BLaER1 (cell line): ENCODE results near the gene PFN3.

Experiments
- H3K27ac ChIP-seq: shearing (Covaris generic); formaldehyde crosslinking; 2 replicates; pipeline ENCODE4 v1.8.1; 2022
- H3K27me3 ChIP-seq: shearing (Covaris generic); formaldehyde crosslinking; 2 replicates; pipeline ENCODE4 v1.8.1; 2022
- H3K36me3 ChIP-seq: shearing (Covaris generic); formaldehyde crosslinking; 2 replicates; pipeline ENCODE4 v1.8.1; 2022
- H3K4me1 ChIP-seq: shearing (Covaris generic); formaldehyde crosslinking; 2 replicates; pipeline ENCODE4 v1.8.1; 2022
- H3K4me2 ChIP-seq: shearing (Covaris generic); formaldehyde crosslinking; 2 replicates; pipeline ENCODE4 v1.8.1; 2022
- H3K4me3 ChIP-seq: shearing (Covaris generic); formaldehyde crosslinking; 2 replicates; pipeline ENCODE4 v1.8.1; 2022
- H3K9ac ChIP-seq: shearing (Covaris generic); formaldehyde crosslinking; 2 replicates; pipeline ENCODE4 v1.8.1; 2022
- H3K9me3 ChIP-seq: shearing (Covaris generic); formaldehyde crosslinking; 2 replicates; pipeline ENCODE4 v1.8.1; 2022
- H4K20me1 ChIP-seq: shearing (Covaris generic); formaldehyde crosslinking; 2 replicates; pipeline ENCODE4 v1.8.1; 2022
- Cebpa-rat ChIP-seq: shearing (Covaris generic); IDR thresholded peaks from 2 replicates; pipeline ENCODE4 v1.8.1; 2022

The PFN3 gene

DNA sequence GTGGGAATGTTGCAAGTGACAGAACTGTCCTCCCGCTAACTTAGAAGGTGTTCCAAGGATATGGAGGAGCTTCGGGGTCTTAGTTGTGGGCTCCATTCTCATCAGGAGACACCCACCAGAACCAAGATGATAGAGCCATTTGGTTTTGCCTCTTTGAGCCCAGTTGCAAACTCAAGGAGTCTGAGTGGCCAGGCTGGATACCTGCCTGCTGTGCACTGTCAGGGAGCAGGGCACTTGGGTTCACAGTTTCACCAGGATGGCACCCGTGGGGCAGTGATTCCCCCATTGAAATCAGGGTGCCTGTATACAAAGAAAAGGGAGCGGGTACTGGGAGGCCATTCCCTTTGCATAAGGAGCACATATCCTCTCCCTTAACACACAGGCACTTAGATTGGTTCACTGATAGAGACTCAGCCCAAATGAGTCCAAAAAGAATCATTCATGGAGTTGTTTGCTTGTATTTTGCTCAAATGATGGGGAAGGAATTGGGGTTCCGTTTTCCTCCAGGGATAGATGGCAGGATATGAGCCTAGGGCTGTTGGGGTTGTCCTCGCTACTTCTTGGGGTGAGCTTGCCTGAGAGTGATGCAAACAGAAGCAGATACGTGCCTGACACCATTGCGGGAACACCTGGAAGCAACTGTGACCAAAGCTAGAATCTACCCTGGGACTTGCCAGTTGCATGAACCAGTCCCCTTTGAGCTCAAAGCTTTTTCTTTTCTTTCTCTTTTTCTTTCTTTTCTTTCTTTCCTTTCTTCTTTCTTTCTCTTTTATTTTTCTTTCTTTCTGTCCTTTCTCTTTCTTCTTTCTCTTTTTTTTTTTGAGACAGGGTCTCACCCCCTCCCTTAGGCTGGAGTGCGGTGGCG is 44.8 kb upstream of the PFN3 start:
- H3K27me3 ChIP-seq: no peaks in the 10 kb centered on the region
- H3K36me3 ChIP-seq: peaks cover 38% of the 10 kb centered on the region
- H3K9ac ChIP-seq: peak overlapping the region; percentile 89
- H3K4me3 ChIP-seq: peak overlapping the region; percentile 81
- peak overlapping the region; percentile 92 for H3K4me2 ChIP-seq
- H4K20me1 ChIP-seq: peaks cover 29% of the 10 kb centered on the region
- H3K27ac ChIP-seq: peak overlapping the region; percentile 93
- peaks cover 68% of the 10 kb centered on the region for H3K4me1 ChIP-seq
- no peaks in the 10 kb centered on the region for H3K9me3 ChIP-seq
- no peak for TF ChIP-seq Cebpa-rat

DNA sequence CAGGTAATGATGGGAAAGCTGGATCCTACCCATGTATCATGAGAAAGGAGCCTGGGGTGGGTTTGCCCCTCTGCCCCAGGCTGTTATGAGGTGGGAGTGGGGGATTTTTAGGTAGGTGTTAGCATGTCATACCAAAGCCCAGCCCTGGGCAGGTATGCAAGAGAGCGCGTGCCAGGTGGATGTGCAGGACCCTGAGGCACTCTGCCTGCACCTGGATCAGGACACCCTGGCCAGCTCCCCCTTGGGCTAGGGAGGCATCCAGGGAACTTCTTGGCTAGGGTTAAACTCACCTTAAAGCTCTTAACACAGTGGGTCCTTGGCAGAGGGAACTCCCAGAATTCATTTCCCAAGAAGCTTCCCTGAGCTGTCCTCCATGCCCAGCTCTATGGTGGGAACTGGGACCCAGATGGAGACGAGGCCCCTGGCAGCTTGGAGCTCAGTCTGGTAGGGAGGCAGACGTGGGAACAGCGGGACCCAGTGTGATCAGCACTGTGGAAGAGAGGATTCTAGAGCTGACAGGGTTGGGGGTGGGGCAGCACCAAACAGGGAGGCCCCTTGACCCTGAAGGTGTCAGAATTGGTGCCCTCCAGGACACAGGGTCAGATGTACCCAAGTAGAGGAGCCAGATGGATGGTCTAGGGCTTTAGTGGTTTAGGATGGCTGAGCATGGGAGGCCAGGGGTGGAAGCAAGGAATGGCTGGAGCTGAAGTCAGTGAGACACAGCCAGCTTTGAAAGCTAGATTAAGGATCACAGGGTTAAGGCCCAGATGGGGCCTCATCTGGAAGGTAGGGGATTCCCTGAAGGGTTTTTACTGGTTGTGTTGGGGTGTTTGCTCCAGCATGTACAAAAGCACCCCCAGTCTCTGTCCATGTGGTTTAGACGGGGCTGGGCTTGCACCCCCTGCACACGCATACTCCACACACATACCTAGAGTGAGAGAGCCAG is 43.9 kb upstream of the PFN3 start:
- Histone ChIP-seq H3K27ac (peak overlapping the region; percentile 93; the same call in 1 of the 2 replicates), H3K4me2 (peak overlapping the region; percentile 92), H3K4me3 (no peak overlapping the region), H3K9me3 (no peaks in the 10 kb centered on the region), H4K20me1 (peaks cover 20% of the 10 kb centered on the region), H3K27me3 (no peaks in the 10 kb centered on the region), H3K36me3 (peaks cover 46% of the 10 kb centered on the region), H3K4me1 (peaks cover 65% of the 10 kb centered on the region), H3K9ac (no peak overlapping the region)
- TF ChIP-seq Cebpa-rat: no peak

DNA sequence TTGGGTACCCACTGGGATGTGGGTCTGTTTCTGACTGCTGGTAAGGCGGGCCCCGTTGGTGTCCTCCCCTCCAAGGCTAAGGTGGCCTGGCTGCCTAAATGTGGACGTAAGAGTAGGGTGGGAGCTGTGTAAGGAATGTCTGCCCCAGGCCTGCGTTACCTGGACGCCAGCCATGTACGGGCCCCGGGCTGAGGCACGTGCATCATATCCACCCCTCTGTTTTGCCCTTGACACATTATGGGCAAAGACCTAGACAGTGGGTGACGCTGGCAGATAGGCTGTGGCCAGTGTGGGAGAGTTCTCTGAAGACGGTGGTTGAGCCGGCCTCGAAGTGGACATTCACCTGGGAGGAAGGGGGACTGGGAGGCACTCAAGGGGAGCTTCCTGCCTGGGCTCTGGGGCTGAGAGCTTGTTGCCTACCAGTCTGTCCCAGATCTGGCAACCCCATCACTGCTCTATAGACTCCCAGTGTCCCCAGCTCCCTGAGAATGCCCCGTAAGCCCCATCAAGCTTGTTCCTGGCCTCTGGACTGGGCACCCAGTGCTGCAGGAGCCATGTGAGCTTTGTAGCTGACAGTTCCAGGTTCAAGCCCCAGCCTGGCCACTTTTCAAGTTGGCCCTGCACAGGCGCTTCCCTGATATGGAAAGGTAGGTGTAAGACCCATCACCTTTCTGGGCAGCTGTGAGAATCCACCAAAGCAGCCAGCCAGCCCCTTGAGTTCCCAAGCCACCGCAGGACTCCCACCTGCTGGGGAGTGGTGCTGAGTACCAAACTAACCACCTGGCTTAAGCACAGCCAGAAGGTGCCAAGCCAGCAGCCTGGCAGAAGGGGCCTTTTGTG is 42.9 kb upstream of the PFN3 start:
- Histone ChIP-seq H4K20me1 (peaks cover 10% of the 10 kb centered on the region; the same call in 1 of the 2 replicates), H3K27me3 (no peaks in the 10 kb centered on the region), H3K4me1 (peaks cover 55% of the 10 kb centered on the region), H3K9ac (no peak overlapping the region), H3K36me3 (peaks cover 56% of the 10 kb centered on the region), H3K4me3 (no peak overlapping the region), H3K4me2 (no peak overlapping the region), H3K27ac (no peak overlapping the region), H3K9me3 (no peaks in the 10 kb centered on the region)
- TF ChIP-seq Cebpa-rat: no peak

DNA sequence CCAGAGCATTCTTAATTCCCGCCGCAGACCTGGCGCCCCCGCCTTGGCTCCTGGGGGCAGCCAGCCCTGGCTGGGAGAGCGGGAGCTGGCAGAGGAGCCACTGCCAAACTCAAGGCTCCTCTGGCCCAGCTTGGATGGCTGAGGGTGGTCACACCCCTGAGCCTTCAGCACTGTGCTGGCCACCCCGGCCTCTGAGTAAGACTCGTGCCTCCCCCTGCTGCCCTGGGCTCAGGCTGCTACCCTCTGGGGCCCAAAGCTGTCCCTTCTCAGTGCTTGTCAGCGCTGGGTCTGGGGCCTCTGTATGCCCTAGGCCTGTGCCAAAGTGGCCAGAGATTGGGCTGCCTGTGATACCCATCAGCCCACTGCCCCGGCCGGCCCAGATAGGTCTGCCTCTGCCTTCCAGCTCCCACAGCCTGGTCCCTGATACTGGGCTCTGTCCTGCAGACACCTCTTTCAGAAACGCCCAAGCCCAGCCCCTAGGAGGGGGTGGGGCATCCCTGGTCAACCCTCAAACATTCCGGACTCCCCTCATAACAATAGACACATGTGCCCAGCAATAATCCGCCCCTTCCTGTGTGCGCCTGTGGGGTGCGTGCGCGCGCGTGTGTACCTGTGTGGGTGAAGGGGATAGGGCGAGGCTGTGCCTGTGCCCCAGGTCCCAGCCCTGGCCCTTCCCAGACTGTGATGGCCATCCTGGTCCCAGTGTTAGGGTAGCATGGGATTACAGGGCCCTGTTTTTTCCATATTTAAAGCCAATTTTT is 41.8 kb upstream of the PFN3 start:
- Histone ChIP-seq H3K9me3 (no peaks in the 10 kb centered on the region), H4K20me1 (peaks cover 9% of the 10 kb centered on the region; the same call in 1 of the 2 replicates), H3K27me3 (no peaks in the 10 kb centered on the region), H3K4me1 (peaks cover 45% of the 10 kb centered on the region), H3K36me3 (peaks cover 67% of the 10 kb centered on the region), H3K9ac (no peak overlapping the region), H3K4me3 (no peak overlapping the region), H3K4me2 (no peak overlapping the region), H3K27ac (no peak overlapping the region)
- TF ChIP-seq Cebpa-rat: no peak

DNA sequence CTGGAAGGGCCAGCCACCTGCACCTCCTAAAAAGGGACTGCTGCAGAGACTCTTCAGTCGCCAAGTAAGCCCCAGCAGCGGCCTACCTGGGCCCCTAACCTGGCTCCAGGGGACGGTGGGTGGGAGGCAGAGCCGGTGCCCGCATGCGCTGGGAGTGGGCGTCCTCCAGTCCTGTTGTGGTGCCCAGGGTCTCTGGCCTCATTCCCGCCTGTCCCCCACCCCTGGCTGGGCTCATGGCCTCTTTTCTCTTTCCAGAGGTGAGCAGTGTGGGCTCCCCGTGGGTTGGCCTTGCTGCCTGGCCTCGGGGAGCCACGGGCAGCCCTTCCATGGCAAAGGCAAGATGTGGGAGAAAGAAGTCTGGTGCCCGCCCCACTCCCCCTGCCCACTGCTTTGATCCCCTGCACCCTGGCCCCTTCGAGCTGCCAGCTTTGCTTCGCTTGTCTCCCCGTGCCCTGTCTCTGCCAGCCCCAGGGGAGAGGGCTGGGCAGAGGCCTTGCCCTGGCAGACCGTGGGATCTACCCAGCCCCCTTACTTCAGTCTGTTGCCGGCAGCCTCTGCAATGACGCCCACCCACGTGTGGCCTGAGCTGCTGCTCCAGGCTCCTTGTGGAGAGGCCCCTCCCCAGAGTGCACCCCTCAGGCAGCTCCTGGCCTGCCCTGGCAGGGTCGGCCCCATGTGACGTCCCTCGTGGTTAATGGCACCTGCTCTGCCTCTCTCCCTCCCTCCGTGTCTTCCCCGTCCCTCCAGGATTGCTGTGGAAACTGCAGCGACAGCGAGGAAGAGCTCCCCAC is 40.7 kb upstream of the PFN3 start:
- no peaks in the 10 kb centered on the region for H3K27me3 ChIP-seq
- H3K4me3 ChIP-seq: no peak overlapping the region
- H4K20me1 ChIP-seq: peaks cover 9% of the 10 kb centered on the region; the same call in 1 of the 2 replicates
- H3K27ac ChIP-seq: peak overlapping the region; percentile 41
- TF ChIP-seq Cebpa-rat: no peak
- peak overlapping the region; percentile 19; the same call in 1 of the 2 replicates for H3K4me2 ChIP-seq
- peaks cover 78% of the 10 kb centered on the region for H3K36me3 ChIP-seq
- no peak overlapping the region for H3K9ac ChIP-seq
- H3K4me1 ChIP-seq: peaks cover 44% of the 10 kb centered on the region
- no peaks in the 10 kb centered on the region for H3K9me3 ChIP-seq

DNA sequence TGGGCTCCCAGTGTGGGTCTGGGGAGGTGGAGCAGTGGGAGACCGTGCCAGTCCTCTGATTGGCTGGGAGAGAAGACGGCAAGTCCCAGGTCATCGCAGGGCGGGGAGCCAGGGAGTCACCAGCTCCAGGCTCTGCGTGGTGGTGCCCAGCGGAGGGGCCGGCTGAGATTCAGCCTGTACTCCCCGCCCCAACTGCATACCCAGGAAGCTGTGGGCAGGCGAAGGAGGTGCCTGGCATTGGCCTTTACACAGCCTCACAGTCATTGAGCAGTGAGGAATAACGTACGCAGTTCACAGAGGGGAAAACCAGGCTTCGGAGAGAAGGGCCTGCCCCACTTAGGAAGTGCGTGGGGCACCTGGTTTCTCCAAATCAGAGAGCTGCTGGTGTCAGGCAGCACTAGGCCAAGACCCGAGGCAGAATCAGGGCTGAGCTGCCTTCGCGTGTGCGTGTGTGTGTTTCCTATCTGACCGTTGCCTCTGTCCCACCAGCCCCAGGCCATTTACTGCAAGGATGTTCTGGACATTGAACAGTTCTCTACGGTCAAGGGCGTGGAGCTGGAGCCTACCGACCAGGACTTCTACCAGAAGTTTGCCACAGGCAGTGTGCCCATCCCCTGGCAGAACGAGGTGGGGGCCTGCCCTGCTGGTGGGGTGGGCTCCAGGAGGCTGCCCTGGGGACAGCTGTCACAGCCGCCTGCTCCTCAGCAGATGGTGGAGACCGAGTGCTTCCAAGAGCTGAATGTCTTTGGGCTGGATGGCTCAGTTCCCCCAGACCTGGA is 39.9 kb upstream of the PFN3 start:
- H3K4me1 ChIP-seq: peaks cover 36% of the 10 kb centered on the region
- peak overlapping the region; percentile 19; the same call in 1 of the 2 replicates for H3K4me2 ChIP-seq
- peak overlapping the region; percentile 41; the same call in 1 of the 2 replicates for H3K27ac ChIP-seq
- 0 out of 2 replicates have a peak overlapping the region, but pooled peaks have one; percentile 34 for H3K9ac ChIP-seq
- no peaks in the 10 kb centered on the region for H3K9me3 ChIP-seq
- H4K20me1 ChIP-seq: peaks cover 9% of the 10 kb centered on the region; the same call in 1 of the 2 replicates
- no peak overlapping the region for H3K4me3 ChIP-seq
- TF ChIP-seq Cebpa-rat: no peak
- peaks cover 86% of the 10 kb centered on the region for H3K36me3 ChIP-seq
- no peaks in the 10 kb centered on the region for H3K27me3 ChIP-seq

DNA sequence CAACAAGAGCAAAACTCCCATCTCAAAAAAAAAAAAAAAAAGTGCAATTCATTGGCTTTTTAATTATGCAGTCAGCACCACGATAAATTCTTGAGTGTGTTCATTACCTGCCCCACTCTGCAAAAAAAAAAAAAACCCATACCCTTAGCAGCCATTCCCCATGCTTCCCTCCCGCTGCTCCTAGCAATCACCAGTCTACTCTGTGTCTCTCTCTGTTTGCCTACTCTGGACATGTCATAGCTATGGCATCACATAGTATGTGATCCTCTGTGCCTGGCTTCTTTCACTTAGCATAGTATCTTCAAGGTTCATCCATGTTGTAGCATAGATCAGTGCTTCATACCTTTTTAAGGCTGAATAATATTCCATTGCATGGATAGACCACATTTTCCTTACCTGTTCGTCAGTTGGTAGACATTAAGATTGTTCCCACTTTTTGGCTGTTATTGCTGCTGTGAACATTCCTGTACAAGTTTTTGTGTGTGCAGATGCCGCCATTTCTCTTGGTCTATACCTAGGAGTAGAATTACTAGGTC is 39.1 kb upstream of the PFN3 start:
- no peak for TF ChIP-seq Cebpa-rat
- Histone ChIP-seq H3K27me3 (no peaks in the 10 kb centered on the region), H3K9ac (no peak overlapping the region), H3K9me3 (no peaks in the 10 kb centered on the region), H3K4me3 (no peak overlapping the region), H3K36me3 (peaks cover 94% of the 10 kb centered on the region), H3K27ac (no peak overlapping the region), H3K4me2 (no peak overlapping the region), H4K20me1 (peaks cover 9% of the 10 kb centered on the region; the same call in 1 of the 2 replicates), H3K4me1 (peaks cover 29% of the 10 kb centered on the region)
